Measurements from ENCODE around the gene HSPB9. TPM values are rescaled to one million over a fixed set of nuclear protein-coding genes. Genes with fewer than 3 reads are reported as not detected.

Gene HSPB9
- total RNA-seq, 2 experiments from 2014 or later = not detected

- no peaks in the 10 kb centered on the region for H3K27me3 ChIP-seq (ENCODE audit: control insufficient read depth in 1 of 2, insufficient read depth in 2 of 2, low read length in 2 of 2)
- POLR2A ChIA-PET = interaction anchor here (1.5 to 2.8 kb wide), 5 partner anchors 9 to 155 kb away, joined by 5 to 17 read pairs (median 10); partner anchors contain the start of genes CNP, DHX58 and DNAJC7
- H3K9me3 ChIP-seq (ENCODE audit: control insufficient read depth in 1 of 2, insufficient read depth in 1 of 2, low read length in 2 of 2) = no peaks in the 10 kb centered on the region
- peaks cover 39% of the 10 kb centered on the region for H3K36me3 Mint-ChIP-seq (ENCODE audit: low read depth)
- H3K4me1 ChIP-seq (ENCODE audit: insufficient read depth, low read length) = peaks cover 28% of the 10 kb centered on the region
- peaks cover 43% of the 10 kb centered on the region for H3K36me3 ChIP-seq (ENCODE audit: insufficient read depth, low read length)
- H3K4me3 Mint-ChIP-seq = peak within 1 kb of the TSS; percentile 82
- no peaks in the 10 kb centered on the region for H3K27me3 Mint-ChIP-seq
- no peak for TF ChIP-seq CTCF (IDR thresholded peaks at IDR 0.05)
- DNase-seq (peak; percentile 59 to 89 (median 72)), ATAC-seq (ENCODE audit: poor library complexity) (peak; percentile 88)
- no peak within 1 kb of the TSS for H3K27ac Mint-ChIP-seq
- intact Hi-C loops (cut with DNase I, micrococcal nuclease) = loop anchor here in 1 of 2 experiments (2.0 to 5.0 kb wide), 3 partner anchors 34 to 156 kb away; partner anchors contain the start of genes GHDC, RAB5C and STAT5B
- no peak within 1 kb of the TSS for H3K27ac ChIP-seq (ENCODE audit: low read depth in 1 of 2, low read length in 2 of 2)
- H3K4me1 Mint-ChIP-seq (ENCODE audit: low read depth) = peaks cover 25% of the 10 kb centered on the region
- CTCF ChIA-PET = interaction anchor here (1.1 to 1.6 kb wide), 3 partner anchors 101 to 103 kb away, joined by 3 to 4 read pairs (median 3); partner anchors contain the start of gene NKIRAS2
- no peaks in the 10 kb centered on the region for H3K9me3 Mint-ChIP-seq
- H3K4me3 ChIP-seq (ENCODE audit: low read length) = peak within 1 kb of the TSS; percentile 48
Measured at GRCh38 chr17:42120770-42121769, 1.5 kb upstream of the HSPB9 start, which contains the start of gene KAT2A. Gene KAT2A, minus strand, starts transcription at chr17:42121367. Its CDS starts 63 bp downstream, at chr17:42121304.

GRCh38 chr17:42124256-42124655 lies 1.7 kb downstream of the HSPB9 start:
- POLR2A ChIA-PET = no interaction called here
- H3K9me3 Mint-ChIP-seq = no peaks in the 10 kb centered on the region

More at GRCh38 chr17:42124256-42124655, 1.7 kb downstream of the HSPB9 start:
- CTCF ChIA-PET = interaction anchor here (0.6 kb wide), 1 partner anchor 338 kb away, joined by 3 read pairs; no protein-coding TSS in a partner anchor
- peaks cover 12% of the 10 kb centered on the region for H3K4me1 Mint-ChIP-seq (ENCODE audit: low read depth)
- no peak overlapping the region for H3K4me3 Mint-ChIP-seq
- peaks cover 49% of the 10 kb centered on the region for H3K36me3 ChIP-seq (ENCODE audit: insufficient read depth, low read length)
- H3K27me3 ChIP-seq (ENCODE audit: control insufficient read depth in 1 of 2, insufficient read depth in 2 of 2, low read length in 2 of 2) = no peaks in the 10 kb centered on the region
- H3K4me1 ChIP-seq (ENCODE audit: insufficient read depth, low read length) = peaks cover 17% of the 10 kb centered on the region
- peak overlapping the region; percentile 34 for H3K27ac Mint-ChIP-seq
- H3K9me3 ChIP-seq (ENCODE audit: control insufficient read depth in 1 of 2, insufficient read depth in 1 of 2, low read length in 2 of 2) = no peaks in the 10 kb centered on the region
- H3K4me3 ChIP-seq (ENCODE audit: low read length) = no peak overlapping the region
- intact Hi-C loops (cut with DNase I, micrococcal nuclease) = loop anchor here in 1 of 2 experiments (5.0 kb wide), 2 partner anchors 68 to 153 kb away; partner anchors contain the start of genes GHDC and STAT5B
- ATAC-seq (ENCODE audit: poor library complexity) (no peak), DNase-seq (no peak)
- no peak for TF ChIP-seq CTCF (IDR thresholded peaks at IDR 0.05)
- no peak overlapping the region for H3K27ac ChIP-seq (ENCODE audit: low read depth in 1 of 2, low read length in 2 of 2)
- H3K27me3 Mint-ChIP-seq = no peaks in the 10 kb centered on the region
- peaks cover 49% of the 10 kb centered on the region for H3K36me3 Mint-ChIP-seq (ENCODE audit: low read depth)

Data from CD4-positive, alpha-beta T cell (primary cell).